CD4-positive, alpha-beta T cell treated with Interleukin-15 for 1 hour (primary cell): ENCODE data around the gene WDR72.
"Not testable (repeated sequence)": the region's sequence is repeated elsewhere in the genome, so short reads cannot be mapped to it uniquely, and the experiment has no call there.

ENCODE experiments used
- DNase-seq: peaks from one replicate; pipeline ENCODE4 v3.0.0-alpha.2; 2020

WDR72 gene

DNA sequence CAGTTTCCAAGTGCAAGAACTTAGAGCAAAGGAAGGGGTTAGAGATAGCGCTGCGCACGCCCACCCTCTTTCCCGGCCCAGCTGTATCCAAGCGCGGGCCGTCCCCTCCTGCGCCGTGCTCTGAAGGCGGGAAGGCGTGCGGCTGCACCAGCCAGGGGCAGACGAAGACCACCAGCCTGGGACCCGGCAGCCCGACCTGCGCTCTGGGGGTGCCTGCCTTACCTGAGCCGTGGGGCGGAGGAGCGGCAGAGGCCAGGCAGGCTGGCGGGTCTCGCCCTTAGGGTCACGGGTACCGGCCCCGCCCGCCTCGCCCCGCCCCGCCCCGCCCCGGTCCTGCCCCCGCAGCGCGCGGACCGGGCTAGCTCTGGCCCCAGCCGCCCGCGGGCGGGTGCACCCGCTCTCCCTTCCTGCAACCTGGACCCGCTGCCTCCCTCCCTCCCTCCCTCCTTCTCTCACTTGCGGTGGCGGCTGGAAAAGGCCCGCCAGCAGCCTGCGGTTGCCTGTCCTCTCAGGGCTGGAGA is at the start of gene WDR72:
Gene WDR72 (minus strand): TSS at position 253 of the 521 bp plus-strand sequence. CDS start 26,514 bp downstream, outside the sequence.
- no peak for DNase-seq

DNA sequence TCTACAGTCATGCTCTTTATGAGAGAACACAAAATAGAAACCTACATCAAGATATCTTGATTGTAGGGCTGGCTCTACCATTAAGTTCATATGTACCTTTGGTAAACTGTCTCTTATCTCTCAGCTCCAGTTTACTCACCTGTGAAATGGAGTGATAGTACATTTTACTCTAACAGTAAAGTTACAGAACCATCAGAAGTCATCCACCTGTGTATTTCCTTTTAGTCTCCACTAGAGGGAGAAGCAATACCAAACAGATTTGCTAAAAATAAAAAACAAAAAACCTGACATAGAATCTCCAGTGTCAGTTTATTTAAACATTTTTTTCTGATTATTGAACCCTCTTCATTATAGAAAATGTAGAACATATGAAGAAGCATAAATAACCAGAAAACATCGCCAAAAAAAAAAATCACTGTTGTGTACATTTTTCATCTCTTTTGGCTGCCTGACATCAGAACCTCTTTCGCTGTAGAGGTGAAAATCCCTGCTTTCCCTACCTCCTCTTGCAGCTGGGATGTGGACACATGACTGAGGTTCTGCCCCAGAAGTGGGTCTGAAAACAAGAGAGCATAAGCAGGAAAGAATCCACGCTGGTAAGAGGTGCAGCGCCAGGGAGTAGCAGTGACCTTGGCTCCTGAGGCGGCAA is 48.7 kb upstream of the WDR72 start:
- no peak for DNase-seq

DNA sequence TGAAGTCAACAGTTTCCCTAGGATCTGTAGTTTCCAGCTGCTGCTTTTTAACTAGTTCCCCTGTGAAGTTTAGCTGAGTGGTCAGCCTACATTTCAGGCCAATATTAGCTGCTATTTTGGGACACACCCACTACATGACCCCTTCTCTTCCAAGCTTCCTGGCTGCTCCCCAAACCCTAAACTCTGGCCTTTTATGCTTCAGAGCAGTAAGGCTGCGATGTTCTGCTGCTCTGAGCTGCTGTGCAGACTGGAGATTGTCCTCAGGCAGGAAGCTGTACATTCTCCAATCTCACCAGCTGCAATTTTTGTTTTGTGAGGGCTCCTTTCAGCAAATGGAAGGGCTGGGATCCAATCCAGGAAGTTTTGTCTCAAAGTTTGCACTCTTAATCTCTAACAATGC is 48.0 kb upstream of the WDR72 start:
- DNase-seq = no peak

DNA sequence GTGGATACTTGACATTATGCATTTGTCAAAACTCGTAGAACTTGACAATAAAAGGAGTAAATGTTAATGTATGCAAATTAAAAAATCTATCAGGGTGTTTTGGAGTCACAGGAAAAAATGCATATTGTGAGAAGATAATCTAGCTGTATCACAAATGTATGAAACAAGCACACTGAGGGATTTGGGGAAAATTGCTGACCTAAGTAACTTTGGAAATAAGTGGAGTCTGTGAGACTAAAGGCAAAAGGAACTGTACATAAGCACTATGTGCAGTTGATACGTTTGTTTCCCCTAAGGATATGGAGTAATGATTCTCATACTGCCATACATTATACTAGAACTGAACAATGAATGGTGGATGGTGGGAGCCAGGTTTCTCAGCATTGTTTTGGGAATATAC is 43.2 kb upstream of the WDR72 start:
- DNase-seq = no peak

DNA sequence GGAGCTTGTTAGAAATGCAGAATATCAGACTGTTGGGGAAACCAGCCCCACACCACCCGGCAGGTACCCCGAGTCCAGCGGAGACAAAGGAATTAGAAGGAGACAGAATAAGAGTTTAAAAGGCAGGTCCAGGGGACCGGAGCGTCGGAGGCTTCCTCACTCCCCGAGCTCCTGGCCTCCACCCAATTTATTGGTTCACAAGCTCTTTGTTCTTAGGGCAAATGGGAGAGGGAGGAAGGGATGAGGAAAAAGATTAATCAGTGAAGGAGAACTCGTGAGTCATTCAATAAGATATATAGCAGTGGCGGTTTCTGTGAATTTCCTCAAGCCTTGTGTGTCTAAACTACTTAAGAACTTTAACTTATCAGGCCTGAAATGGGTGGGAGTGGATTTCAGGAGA is 32.1 kb upstream of the WDR72 start:
- DNase-seq = no peak

DNA sequence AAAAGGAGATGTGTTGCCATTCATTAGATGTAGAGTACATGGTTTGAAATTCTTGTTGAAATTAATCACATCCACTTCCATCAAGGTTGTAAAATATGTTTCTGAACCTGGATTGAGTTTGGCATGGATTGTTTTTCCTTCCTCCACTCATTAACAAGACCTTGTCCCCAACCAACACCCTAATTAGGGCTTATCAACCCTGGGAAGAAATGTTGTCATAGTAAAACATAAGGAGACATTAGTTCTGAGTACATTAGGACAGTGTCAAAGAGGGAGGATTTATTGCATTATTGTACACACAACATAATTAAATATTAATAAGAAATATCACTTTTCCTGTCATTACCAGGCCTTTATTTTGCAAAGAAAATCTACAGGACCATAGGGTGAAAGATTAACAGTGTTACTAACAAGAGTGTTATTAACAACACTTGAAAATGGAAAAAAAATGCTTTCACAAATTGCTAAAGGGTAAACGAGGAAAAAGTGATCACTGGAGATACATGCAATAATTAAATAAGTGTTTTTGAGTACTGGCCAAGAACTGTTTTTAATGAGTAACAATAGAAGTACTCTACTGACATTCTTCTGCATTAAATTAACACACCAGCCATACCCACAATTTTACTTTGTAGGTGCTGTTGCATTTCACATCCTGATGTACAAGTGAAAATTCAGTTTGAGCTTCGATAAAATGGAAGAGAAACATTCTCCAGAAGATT is 30.4 kb upstream of the WDR72 start:
- DNase-seq = no peak

DNA sequence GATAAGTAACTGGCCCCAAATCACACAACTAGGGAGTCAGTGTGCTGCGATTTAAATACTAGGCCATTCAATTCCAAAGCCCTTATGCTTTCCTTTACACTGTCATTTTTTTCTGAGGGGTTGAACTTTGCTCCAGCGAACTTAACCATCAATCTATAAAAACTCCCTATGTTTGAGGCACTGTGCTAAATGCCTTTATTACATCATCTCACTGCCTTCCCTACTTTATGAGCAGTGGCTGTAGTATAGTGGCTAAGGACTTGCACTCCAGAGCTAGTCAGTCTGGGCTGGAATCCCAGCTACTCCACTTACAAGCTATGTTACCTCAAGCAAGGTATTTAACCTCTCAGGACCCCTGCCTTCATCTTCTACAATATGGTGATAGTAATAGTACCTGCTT is 26.9 kb upstream of the WDR72 start:
- DNase-seq = no peak

DNA sequence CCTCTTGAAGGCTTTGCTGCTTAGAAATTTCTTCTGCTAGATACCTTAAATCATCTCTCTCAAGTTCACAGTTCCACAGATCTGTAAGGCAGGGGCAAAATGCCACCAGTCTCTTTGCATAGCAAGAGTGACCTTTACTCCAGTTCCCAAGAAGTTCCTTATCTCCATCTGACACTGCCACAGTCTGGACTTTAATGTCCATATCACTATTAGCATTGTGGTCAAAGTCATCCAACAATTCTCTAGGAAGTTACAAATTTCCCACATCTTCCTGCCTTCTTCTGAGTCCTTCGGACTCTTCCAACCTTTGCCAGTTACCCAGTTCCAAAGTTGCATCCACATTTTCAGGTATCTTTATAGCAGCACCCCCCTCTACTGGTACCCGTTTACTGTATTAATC is 25.8 kb upstream of the WDR72 start:
- DNase-seq = not testable (repeated sequence)

DNA sequence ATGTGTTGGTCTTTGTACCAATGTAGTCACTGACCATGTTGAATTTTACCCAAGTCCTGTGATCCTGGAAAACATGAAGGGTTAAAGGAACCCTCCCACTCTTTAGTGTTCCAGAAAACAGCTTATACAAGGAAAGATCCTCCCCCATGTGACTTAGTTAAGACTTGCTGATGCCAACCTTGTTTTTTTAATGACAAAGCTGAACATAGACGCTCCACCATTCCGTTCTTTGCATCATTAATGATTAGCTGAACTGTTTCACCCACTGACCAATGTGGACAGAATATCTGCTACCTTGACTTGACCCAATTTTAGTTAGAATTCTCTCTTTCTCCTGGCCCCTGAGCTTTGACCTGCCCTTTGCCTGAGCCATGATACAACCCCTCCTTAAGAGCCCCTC is 3.5 kb upstream of the WDR72 start:
- DNase-seq = no peak

DNA sequence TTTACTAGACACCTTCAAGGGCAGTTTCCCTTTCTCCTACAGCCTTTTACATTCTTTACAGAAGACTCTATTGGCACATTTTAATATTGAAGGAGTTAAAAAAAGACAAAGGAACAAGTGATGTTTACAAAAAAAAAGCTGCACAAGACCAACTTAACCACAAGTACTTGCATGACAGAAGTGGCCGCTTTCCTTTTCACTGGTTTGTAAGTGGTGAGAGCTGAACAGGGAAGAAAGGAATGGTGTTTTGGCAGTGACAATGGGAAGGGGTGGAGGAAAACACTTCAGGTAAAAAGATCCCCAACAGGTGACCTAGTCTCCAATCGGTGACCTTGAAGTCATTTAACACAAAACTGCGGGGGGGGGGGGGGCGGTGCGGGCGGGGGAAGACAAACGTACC is 1.1 kb downstream of the WDR72 start:
- DNase-seq = no peak

DNA sequence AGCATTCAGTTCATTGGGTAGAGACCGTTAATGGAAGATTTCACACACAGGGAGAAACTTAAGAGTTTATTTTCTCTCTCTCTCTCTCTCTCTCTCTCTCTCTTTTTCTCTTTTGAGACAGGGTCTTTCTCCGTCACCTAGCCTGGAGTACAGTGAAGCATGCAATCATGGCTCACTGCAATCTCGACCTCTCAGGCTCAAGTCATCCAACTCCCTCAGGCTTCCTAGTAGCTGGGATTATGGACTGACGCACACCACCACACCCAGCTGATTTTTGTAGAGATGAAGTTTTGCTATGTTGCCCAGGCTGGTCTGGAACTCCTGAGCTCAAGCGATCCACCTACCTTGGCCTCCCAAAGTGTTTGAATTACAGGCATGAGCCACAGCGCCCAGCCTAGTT is 1.6 kb downstream of the WDR72 start:
- DNase-seq = no peak

DNA sequence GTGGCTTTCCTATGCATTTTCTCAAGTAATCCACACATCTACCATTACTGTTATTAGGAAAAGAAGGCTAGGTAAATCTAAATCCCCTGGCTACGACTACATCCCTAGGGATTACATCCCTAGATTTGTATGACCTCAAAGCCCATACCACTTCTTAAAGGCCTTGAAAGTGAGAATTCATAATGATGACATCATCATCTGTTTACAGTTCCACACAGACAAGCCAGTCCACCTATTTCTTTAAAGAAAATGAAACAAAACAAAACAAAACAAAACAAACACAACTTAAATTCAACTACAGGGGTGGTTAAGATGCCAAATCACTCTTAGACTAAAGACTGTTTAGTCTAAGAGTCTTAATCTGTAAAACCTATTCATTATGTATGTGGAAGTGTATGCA is 5.7 kb downstream of the WDR72 start:
- DNase-seq = no peak

DNA sequence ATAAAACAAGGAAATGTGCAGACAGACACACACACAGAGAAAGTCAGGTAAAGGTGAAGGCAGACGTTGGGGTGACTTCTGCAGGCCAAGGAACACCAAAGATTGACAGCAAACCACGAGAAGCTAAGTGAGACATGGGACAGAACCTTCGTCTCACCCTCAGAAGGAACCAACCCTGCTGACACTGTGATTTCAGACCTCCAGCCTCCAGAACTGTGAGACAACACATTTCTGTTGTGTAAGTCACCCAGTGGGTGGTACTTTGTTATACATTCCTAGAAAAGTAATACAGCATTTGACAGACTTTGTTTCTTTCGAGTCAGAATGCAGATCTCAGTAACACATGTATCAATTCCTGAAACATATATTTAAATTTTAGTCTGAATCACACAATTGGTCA is 7.1 kb downstream of the WDR72 start:
- DNase-seq = no peak

DNA sequence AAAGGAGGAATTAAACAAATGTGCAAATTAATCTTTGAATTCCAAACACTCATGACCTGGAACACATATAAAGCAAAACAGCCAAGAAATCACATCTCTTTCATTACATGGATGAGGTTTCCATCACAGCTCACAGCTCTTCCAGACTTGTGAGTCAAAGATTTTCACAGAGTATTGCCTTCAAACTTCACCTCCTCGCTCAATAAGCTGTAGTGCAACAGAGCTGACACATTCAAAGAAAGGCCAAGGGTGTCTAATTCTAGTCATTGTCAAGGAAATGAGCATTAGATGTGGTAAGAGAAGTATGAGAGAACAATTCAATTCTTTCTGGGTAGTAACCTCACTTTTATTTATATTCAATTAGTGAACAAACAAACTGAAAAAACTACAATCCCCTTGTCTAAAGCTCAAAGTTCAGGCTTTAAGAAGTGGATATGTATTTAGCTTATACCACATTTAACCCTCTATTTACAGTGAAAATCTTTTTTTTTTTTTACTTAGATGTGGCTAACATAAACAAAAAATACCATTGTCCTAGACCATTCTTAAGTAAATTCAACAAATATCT is 11.9 kb downstream of the WDR72 start:
- no peak for DNase-seq

DNA sequence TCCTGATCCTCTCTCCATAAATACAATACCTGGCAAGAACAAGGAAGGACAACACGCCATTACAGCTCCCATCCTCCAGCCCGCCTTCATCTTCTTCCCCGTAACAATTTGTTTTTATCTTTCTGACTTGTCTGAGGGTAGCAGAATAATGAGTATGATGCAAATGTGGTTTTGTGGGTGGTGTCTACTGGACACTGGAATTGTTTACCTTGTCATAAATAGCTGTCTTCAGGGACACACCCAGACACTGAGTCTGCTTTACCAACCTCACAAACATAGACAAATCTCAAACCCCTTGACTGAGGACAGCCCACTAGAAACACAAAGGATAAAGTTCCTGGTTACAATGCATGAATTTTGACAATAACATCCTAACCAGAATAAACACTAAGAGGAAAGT is 13.4 kb downstream of the WDR72 start:
- DNase-seq = no peak

DNA sequence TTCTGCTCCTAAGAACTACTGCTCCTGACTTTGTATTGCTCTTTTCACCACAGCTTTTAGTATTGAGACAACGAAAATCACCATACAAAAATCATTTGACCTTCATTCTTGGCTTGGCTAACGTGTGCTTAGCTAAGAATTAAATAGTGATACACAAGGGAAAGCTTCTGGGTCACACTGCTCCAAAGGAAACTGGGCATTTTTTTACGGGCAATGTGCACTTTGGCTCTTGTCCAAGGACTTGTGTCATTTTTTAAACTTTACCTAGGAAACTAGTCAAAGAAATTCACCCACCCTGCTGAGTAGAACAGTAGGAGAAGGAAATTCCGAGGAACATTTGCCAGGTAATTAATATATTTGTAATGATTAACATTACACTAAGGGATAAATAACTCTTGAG is 19.8 kb downstream of the WDR72 start:
- DNase-seq = no peak

DNA sequence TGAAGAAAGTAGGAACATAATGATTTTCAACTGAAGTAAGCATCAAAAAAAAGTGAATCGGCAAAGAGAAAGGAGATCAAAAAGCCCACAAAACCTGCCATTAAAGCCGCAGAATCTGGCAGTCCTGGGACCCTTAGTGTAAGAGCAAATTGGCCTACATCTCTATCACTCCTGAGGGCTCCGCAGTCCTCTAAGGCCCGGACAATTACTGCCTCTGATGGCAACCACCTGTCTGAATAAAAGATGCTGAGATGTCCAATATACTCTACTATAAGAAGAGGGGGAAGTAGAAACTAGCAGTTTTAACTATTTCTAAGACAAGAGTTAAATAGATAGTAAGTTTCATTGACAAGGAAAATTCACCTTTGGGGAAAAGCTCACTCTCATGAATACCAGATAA is 20.3 kb downstream of the WDR72 start:
- DNase-seq = no peak

DNA sequence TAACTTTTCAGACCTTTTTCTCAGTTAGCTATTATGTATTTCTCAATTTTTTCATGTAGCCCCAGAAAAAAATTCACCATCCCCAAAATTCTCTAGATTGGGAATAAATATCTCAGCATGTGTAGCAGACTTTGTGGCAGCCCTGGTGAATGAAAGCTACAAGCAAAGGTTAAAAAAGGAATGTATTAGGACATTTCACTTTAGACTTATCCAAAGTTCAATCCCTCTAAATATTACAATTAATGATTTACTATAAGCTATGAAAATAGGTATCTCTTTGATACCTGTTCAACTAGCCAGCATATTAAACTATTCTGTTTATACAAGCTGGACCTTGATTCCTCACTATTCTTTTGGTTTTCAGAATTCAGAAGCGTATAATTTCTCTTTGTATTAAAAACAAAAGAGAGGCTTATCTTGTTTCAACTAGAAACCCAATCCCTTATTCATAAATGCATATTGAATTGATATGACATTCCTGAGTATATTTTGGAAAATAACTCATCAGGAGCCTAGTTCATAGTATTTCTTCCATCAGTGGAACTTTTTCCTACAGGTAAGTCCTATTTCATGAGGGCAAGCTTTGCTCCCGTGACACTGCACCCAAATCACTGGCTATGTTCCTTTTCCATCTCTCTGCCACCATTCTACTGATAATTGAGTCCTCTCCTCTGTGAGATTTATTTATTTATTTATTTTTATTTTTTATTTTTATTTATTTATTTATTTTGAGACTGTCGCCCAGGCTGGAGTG is 38.0 kb downstream of the WDR72 start:
- DNase-seq = no peak

DNA sequence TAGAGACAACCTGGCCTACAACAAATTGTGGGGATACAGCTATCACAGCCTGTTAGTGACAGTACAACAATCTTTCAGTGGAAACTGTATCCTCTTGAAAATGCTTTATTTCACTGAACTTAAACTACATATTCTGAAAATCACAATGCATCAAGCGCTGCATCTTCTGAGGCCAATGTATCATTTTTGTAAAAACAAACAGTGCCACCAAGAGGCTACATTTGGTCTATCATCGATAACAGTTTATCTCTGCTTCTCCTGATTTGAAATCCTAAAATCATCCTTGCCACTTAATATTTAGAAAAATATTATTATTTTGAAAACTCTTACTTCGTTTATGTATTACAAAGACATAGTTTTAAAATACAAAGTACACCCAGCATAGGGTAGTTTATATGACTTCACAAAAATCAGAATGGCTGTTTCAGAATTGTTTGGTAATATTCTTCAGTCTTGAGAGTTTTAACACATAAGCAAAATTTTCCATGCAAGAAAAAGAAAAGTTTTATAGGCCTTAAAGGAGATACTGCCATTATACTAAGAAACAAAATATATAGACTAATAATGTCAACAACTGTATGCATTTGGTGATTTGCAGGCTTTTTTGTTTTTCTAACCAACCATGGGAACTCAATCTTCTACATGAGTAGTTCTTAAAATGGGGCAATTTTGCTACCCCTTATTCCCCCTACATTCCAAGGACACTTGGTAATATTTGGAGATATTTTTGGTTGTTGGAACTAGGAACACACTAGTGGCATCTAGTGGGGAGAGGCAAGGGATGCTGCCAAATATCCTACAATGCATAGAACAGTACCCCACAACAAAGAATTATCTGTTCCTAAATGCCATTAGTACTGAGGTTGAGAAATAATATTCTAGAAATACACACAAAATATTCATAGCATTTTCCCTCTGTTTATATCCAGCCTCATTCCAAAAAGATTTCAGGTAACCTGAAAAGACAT is 42.3 kb downstream of the WDR72 start:
- DNase-seq = no peak

DNA sequence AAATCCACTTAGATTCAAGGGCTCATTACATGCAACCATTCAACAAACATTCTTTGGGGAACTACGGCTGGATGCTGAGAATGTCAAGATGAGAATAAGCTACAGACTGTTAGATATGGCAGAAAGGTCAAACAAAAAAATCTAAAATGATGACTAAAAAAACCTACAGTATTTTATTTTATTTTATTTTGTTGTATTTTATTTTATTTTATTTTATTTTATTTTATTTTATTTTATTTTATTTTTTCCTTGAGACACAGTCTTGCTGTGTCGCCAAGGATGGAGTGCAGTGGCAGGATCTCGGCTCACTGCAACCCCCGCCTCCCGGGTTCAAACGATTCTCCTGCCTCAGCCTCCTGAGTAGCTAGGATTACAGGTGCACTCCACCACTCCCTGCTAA is 46.2 kb downstream of the WDR72 start:
- no peak for DNase-seq

DNA sequence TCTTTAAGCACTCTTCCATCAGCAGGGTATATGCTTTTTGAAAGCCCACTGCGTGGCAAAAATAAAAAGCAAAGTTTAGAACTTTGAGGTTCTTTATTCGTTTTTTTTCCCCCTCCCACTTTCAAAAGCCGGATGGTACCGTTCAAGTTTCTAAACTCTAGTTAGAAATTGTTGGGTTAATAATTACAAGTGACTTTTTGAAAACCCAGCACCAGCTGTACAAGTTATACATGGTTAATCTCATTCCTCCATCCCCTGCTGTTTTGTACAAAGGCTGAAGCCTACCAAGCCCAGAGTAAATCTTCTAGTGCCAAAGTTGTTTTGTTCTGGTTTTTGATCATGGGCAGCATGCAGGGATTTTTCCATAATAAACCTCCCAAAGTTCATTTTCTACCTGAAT is 48.6 kb downstream of the WDR72 start:
- no peak for DNase-seq

DNA sequence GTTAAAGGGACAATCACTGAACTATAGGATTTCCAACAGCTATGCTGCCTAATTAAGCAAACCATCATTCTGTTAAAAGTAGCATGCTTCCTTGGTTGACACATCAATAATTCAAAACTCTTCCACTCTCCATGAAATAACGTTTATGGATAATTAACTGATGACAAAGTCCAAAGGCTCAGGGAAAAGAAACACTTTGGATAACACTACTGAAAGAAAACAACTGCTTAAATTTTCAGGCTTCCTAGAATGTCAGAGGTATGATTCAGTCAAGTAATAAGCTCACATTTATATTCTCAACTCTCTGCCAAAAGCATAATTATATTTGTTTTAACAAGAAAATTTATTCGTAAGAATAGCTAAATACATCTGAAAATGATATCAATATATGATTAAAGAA is 49.6 kb downstream of the WDR72 start:
- DNase-seq = no peak
